GM23338 (cell line): ENCODE measurements around the gene PLD1. TPM values are rescaled to one million over a fixed set of nuclear protein-coding genes. Genes with fewer than 3 reads are reported as not detected.

Source experiments
- ATAC-seq: fragments of 200-7000 bp; cut with Tn5 transposase; 3 replicates; pipeline ENCODE4 v1.9.1; 2020
- DNase-seq: peaks from one replicate; pipeline ENCODE4 v3.0.0-alpha.2; 2015; ENCODE audit warnings: low spot score
- H2AFZ ChIP-seq: fragments of 200-600 bp; sonication (generic); 2 replicates; pipeline ENCODE4 v1.8.0; 2016; ENCODE audit warnings: antibody characterized with exemption, mild to moderate bottlenecking, moderate library complexity
- H3F3A ChIP-seq: fragments of 200-600 bp; sonication (generic); replicated peaks from 2 replicates; pipeline ENCODE4 v1.8.0; 2017; ENCODE audit warnings: antibody characterized with exemption, mixed run types, low read depth
- H3K27ac ChIP-seq: fragments of 200-600 bp; sonication (generic); 2 replicates; pipeline ENCODE4 v1.6.1; 2016; ENCODE audit warnings: low read depth
- H3K27me3 ChIP-seq: fragments of 200-600 bp; sonication (generic); 2 replicates; pipeline ENCODE4 v1.8.0; 2016; ENCODE audit warnings: mild to moderate bottlenecking, mixed run types, moderate library complexity; ENCODE audit not compliant: insufficient read depth
- H3K36me3 ChIP-seq: fragments of 200-600 bp; sonication (generic); 2 replicates; pipeline ENCODE4 v1.8.0; 2016; ENCODE audit warnings: mild to moderate bottlenecking; ENCODE audit not compliant: insufficient read depth
- H3K4me1 ChIP-seq: fragments of 200-600 bp; sonication (generic); 2 replicates; pipeline ENCODE4 v1.8.0; 2016; ENCODE audit warnings: mild to moderate bottlenecking, moderate library complexity; ENCODE audit not compliant: insufficient read depth
- H3K4me2 ChIP-seq: fragments of 200-600 bp; sonication (generic); 2 replicates; pipeline ENCODE4 v1.7.1; 2017; ENCODE audit warnings: mixed run types
- H3K4me3 ChIP-seq: fragments of 200-600 bp; sonication (generic); 2 replicates; pipeline ENCODE4 v1.6.1; 2016; ENCODE audit warnings: mixed run types
- H3K79me2 ChIP-seq: fragments of 200-600 bp; sonication (generic); replicated peaks from 2 replicates; pipeline ENCODE4 v1.8.0; 2017; ENCODE audit warnings: mild to moderate bottlenecking; ENCODE audit not compliant: insufficient read depth
- H3K9me2 ChIP-seq: fragments of 200-600 bp; sonication (generic); 2 replicates; pipeline ENCODE4 v1.8.0; 2017; ENCODE audit not compliant: insufficient read depth
- H4K20me1 ChIP-seq: fragments of 200-600 bp; sonication (generic); replicated peaks from 2 replicates; pipeline ENCODE4 v1.8.0; 2017; ENCODE audit warnings: mild to moderate bottlenecking; ENCODE audit not compliant: insufficient read depth
- H3K27ac Mint-ChIP-seq: 2 replicates; pipeline ENCODE4 v1.8.0; 2020; ENCODE audit warnings: inconsistent platforms, mild to moderate bottlenecking, moderate library complexity, mixed read lengths
- H3K27me3 Mint-ChIP-seq: 3 replicates; pipeline ENCODE4 v1.8.0; 2022; ENCODE audit warnings: low read depth, mild to moderate bottlenecking, moderate library complexity, mixed read lengths, inconsistent platforms; ENCODE audit not compliant: insufficient read depth, poor library complexity
- H3K36me3 Mint-ChIP-seq: 3 replicates; pipeline ENCODE4 v1.8.0; 2021; ENCODE audit warnings: low read depth, mild to moderate bottlenecking, inconsistent platforms, moderate library complexity, mixed read lengths
- H3K4me1 Mint-ChIP-seq: 3 replicates; pipeline ENCODE4 v1.8.0; 2020; ENCODE audit warnings: mild to moderate bottlenecking, inconsistent platforms, mixed read lengths
- H3K4me3 Mint-ChIP-seq: 3 replicates; pipeline ENCODE4 v1.8.0; 2021; ENCODE audit warnings: moderate library complexity, mild to moderate bottlenecking, inconsistent platforms, mixed read lengths
- H3K9me3 Mint-ChIP-seq: 3 replicates; pipeline ENCODE4 v1.8.0; 2020; ENCODE audit warnings: moderate library complexity, mild to moderate bottlenecking, inconsistent platforms, mixed read lengths
- CREB1 ChIP-seq: fragments of 250-450 bp; sonication (Bioruptor Pico); IDR thresholded peaks from 2 replicates; pipeline ENCODE4 v1.5.0; 2020; ENCODE audit warnings: low read depth, mild to moderate bottlenecking, moderate library complexity
- JUNB ChIP-seq: IDR thresholded peaks from one replicate; pipeline ENCODE4 v1.6.1; 2016; ENCODE audit warnings: antibody characterized with exemption; ENCODE audit not compliant: unreplicated experiment
- NANOG ChIP-seq: IDR thresholded peaks from 2 replicates; pipeline ENCODE4 v1.6.1; 2016; ENCODE audit warnings: antibody characterized with exemption, borderline replicate concordance
- POLR2AphosphoS5 ChIP-seq: IDR thresholded peaks from 2 replicates; pipeline ENCODE4 v1.6.1; 2016; ENCODE audit warnings: antibody characterized with exemption, low read depth
- REST ChIP-seq: IDR thresholded peaks from one replicate; pipeline ENCODE4 v1.6.1; 2018; ENCODE audit warnings: antibody characterized with exemption; ENCODE audit not compliant: unreplicated experiment
- STAT1 ChIP-seq: IDR thresholded peaks from one replicate; pipeline ENCODE4 v1.6.1; 2016; ENCODE audit warnings: antibody characterized with exemption; ENCODE audit not compliant: unreplicated experiment
- ZNF462 ChIP-seq: fragments of 250-450 bp; sonication (Bioruptor Pico); IDR thresholded peaks from 2 replicates; pipeline ENCODE4 v1.5.0; 2020; ENCODE audit warnings: mild to moderate bottlenecking, moderate library complexity
- polyA plus RNA-seq: library from polyadenylated mRNA; unstranded; fragments of >200 nt; fragmentation: Nextera tagmentation; extraction: Ambion mirVana; gene quantifications from 2 replicates; pipeline ENCODE4 v1.2.1, GENCODE V29; 2016
- total RNA-seq: library from RNA; depleted of rRNA; stranded (reverse); fragments of >200 nt; shearing (Covaris generic); gene quantifications from 2 replicates; pipeline ENCODE4 v1.2.3, GENCODE V29; 2014

The PLD1 gene
- total and polyA plus RNA-seq, 2 experiments from 2014 or later, result 1.4 to 2.2 TPM

- TF ChIP-seq ZNF462, result no peak
Measured at GRCh38 chr3:171712171-171712938, 97.9 kb downstream of the PLD1 start (continued).

- no peak overlapping the region for H3K4me2 ChIP-seq
- no peaks in the 10 kb centered on the region for H3K79me2 ChIP-seq
- no peaks in the 10 kb centered on the region for H3K36me3 ChIP-seq
- no peak overlapping the region for H3K27ac ChIP-seq
- H3K4me3 ChIP-seq, result no peak overlapping the region
- Mint-ChIP-seq H3K27ac (no peak overlapping the region), H3K36me3 (peaks cover 5% of the 10 kb centered on the region; the same call in 2 of the 3 replicates), H3K4me3 (no peak overlapping the region), H3K9me3 (peaks cover 16% of the 10 kb centered on the region), H3K27me3 (no peaks in the 10 kb centered on the region), H3K4me1 (peaks cover 4% of the 10 kb centered on the region; the same call in 2 of the 3 replicates)
- no peaks in the 10 kb centered on the region for H3F3A ChIP-seq
- H2AFZ ChIP-seq, result no peak overlapping the region
- no peaks in the 10 kb centered on the region for H3K27me3 ChIP-seq
- no peaks in the 10 kb centered on the region for H3K9me2 ChIP-seq
- H3K4me1 ChIP-seq, result peaks cover 10% of the 10 kb centered on the region; the same call in 1 of the 2 replicates
- H4K20me1 ChIP-seq, result no peaks in the 10 kb centered on the region
- no peak for DNase-seq
- no peak for ATAC-seq
- TF ChIP-seq POLR2AphosphoS5 (no peak), NANOG (no peak), JUNB (no peak), CREB1 (no peak), STAT1 (no peak), REST (no peak)
Measured at GRCh38 chr3:171711461-171712170, 98.7 kb downstream of the PLD1 start.
